Central memory CD4-positive, alpha-beta T cell (primary cell): ENCODE measurements around the gene LDHB.
A peak's percentile ranks its signal among the peaks of the same experiment; 100 is the strongest.
"Not testable (repeated sequence)": the region's sequence is repeated elsewhere in the genome, so short reads cannot be mapped to it uniquely, and the experiment has no call there.

Source experiments
- DNase-seq: peaks from one replicate; pipeline ENCODE4 v3.0.0; 2022
- total RNA-seq, 3 experiments: gene quantifications; one replicate each; lab custom pipeline; 2026; lab: John Stamatoyannopoulos, UW

LDHB gene
- 27.6 to 73.5 (median 59.2) reads per million in 3 experiments for total RNA-seq

DNA sequence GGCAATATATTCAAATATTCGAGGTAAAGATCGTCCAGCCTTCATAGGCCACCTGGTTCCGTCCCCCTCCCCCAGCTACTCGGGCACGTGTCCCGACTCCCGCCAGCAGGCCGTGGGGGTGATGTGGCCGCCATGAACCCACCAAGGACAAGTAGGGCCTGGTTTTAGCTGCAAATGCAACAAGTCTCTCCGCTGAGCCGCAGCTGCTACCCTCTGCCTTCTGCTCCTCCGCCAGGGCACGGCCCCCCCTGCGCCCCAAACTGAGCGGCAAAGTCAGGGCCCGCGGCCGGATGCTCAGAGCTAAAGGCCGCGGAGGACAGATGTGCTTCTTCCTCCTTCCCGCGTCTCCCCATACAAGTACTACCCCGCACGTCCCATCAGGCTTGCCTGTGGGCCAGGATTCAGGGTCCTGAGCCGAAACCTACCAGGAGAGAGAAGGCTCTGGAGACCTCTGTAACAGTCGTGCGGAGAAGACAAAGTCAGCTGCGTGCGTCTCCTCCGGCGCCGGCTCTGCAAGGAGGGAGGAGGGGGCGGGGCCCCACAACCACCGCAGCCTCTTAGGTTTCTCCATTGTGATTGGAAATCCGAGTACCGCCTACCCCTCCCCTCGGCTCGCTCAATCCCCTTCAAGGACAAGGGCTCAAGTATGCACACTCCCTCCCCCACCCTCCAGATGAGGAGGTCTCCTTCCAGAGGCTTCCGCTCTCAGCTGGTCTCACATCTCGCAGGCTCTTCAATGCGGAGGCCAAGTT is at the start of gene LDHB:
Gene LDHB (minus strand): TSS at position 517 of the 752 bp plus-strand sequence. CDS start 3,171 bp downstream, outside the sequence.
- peak; percentile 90 for DNase-seq

DNA sequence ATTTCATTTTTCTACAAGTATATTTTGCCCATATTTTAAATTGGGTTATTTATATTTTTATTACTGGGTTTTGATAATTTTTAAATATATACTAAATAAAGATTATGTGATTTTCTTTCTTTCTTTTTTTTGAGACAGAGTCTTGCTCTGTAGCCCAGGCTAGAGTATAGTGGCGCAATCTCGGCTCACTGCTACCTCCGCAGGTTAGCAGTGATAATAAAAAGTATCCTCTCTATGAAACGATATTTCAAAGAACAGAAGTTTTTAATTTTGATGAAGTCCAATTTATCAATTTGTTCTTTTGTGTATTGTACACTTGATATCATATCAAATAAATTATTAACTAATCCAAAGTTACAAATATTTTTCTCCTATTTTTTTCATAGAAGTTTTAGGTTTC is 47.2 kb upstream of the LDHB start:
- no peak for DNase-seq

DNA sequence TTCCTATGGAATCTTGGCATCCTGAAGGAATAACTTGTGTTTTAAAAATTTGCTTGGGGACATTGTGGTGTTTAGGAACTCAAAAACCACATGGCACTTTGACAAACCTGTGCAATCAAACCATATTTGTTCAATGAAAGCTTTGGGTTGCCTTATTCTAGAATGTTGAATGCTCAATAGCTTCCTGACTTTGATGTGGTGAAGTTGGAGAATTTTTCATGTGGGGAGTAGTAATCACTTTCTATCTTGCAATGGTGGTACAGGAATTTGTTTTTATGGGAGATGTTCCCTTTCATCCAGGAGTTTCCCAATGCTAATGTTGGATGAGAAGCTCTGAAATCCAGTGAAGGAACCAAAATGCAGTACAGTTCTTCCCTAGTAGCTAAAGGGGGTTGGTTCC is 42.2 kb upstream of the LDHB start:
- no peak for DNase-seq

DNA sequence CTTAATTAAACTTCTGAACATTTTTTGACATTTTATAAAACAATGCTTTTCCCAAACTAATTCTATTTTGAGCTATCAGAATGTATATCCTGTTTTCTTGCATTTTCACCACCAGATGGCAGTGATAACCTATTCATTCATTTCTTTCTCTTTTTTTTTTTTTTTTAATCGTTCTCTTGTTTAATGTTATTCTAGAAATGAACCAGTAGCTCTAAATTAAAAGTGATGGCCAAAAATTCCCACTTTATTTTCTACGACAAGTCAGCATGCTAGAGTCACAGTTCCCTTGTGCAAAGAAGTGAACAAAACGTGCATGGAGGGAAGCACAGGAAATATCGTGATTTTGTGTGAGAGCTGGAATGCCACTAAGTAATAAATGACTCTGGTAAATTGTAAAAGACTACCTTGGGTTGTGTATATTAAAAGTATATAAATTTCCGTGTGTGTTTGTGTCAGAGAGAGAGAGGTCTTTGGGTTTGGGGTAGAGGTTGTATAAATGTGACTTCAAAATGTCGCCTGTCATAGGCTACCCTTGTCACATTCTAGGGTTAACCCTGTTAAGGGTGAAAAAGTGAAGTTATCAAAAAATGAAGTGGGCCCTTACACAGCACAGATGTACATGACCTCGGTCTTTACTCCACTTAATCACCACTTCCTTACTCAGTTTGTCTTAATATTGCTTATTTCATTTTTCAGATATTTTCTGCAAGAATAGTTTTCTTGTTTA is 40.4 kb upstream of the LDHB start:
- DNase-seq, result peak; percentile 30

DNA sequence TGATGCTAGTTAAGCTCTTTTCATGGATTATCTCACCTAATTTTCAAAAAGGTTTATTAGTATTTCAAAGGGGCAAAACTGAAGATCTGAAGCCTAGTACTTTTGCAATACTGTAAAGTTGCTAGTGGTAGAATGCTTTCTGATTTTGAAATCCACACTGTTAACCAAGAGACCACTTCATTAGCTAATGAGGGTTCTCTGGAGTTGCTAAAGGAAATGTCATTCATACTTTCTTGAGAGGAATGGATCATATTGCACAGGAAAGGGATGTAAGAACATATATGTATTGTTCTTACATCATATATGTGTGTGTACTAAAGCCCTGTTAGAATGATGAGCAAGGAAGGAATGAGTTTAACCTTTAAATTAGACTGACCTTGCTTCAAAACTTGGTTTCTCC is 39.0 kb upstream of the LDHB start:
- no peak for DNase-seq

DNA sequence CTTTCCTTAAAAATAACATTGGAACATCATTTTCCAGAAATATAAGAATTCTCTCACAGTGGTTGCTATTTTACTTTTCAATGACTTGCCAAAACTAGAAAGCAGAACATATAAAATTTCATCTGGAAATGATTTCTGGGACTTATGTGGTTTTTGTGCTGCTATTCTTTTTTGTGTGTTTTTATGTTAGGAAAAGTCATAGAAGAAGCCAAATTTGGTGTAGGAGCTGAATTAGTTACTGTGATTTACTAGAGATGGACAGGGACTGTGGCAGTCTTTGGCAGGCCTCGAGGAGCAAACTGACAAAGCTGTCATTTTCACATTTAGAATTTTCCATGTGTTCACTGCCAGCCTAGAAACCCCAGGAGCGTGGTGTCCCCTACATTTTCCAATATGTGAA is 38.3 kb upstream of the LDHB start:
- DNase-seq, result no peak

DNA sequence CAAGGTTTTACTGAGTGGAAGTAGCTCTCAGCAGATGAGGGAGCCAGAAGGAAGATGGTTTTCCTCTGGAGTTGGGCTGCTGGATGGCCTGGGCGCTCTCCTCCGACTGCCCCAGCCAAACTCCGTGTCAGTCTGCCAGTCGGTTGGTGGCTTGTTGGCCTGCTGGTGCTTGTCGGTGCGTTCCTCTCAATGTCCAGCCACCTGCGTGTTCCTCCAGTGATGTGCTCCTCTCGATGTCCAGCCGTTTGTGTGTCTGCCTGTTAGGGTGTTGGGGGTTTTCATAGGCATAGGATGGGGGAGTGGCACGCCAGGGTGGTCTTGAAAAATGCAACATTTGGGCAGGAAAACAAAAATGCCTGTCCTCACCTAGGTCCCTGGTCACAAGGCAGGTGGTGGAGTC is 37.0 kb upstream of the LDHB start:
- DNase-seq, result no peak

DNA sequence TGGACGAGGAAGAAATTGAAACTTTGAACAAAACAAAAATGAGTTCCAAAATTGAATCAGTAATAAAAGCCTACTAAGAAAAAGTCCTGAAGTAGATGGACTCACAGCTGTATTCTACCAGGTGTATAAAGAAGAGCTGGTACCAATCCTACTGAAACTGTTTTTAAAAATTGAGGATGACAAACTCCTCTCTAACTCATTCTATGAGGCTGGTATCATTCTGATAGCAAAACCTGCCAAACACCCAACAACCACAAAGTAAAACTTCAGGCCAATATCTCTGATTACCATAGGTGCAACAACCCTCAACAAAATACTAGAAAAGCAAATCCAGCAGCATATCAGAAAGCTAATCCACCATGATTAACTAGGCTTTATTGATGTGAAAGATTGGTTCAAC is 33.9 kb upstream of the LDHB start:
- no peak for DNase-seq

DNA sequence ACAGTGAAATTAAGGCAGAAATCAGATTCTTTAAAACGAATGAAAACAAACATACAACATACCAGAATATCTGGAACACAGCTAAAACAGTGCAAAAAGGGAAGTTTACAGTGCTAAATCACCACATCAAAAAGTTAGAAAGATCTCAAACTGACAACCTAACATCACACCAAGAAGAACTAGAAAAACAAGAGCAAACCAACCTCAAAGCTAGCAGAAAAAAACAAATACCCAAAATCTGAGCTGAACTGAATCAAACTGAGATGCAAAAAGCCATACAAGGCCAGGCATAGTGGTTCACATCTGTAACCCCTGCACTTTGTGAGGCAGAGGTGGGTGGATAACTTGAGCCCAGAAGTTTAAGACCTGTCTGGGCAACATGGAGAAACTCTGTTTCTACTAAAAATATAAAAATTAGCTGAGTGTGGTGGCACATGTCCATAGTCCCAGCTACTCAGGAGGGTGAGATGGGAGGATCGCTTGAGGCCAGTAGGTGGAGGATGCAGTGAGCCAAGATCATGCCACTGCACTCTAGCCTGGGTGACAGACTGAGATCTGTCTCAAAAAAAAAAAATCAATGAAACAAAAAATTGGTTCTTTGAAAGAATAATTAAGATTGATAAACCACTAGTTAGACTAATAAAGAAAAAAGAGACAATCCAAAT is 33.2 kb upstream of the LDHB start:
- peak; percentile 22 for DNase-seq

DNA sequence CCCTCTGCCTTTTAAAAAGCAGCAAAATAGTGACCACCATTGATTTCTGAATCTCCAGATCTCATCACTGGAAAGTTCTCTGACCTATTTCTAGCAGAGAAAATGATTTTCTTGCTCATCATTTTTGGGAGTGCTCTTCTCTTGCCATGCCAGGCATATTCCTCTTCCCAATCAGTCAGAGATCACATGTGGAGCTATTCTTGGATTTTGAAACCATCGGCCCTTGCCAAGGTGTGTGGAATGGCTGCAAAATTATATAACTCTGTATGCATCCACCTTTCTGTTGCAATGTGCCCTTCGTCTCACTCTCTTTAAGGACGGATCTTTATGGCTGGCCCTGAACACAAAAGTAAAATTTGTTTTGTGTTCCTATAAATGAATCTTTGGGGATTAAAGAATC is 25.5 kb upstream of the LDHB start:
- DNase-seq, result no peak

DNA sequence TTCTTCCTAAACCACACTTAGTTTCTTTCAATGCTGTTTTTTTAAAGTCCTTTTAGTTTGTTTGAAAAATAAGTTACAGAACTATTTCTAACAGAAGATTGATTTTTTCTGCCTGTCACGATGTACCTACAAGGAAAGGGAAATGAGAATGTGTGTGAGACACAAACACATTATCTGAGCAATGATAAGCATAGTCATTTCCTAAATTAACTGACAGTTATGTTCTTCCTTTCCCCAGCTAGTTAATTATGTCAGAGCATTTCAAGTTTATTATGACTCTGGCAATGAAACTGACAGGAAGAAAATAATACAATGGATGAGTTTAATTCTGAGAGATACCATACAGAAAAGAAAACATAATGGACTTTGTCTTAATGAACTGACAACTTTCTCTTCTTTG is 21.3 kb upstream of the LDHB start:
- DNase-seq, result no peak

DNA sequence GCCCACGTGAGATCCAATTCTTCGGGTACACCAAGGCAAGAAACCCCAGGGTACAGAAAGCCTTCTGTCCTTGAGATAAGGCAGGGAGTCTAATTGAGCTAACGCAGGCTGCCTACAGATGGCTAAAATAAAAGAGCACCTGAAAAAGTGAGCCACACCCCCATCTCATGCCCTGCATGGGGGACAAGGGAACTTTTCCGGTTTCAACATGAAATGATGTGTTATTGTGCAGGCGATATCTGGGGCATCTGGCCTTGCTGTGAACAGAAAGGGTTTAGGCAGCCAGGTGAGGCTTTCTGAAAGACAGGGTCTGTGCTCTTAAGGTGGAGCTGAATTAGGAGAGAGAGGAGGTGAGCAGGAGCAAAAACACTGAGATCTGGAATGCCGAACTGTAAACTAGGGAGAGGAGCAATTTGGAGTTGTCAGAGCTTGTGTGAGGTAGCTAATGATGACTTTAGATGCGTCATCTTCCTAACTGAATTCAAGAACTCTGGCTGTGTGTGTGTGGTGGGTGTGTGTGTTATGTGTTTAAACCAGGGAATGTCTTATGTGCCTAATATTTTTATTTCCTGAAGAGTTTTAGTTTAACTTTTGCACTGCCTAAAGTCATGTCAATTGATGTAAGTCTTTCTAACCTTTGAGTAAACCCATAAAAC is 20.1 kb upstream of the LDHB start:
- DNase-seq, result peak; percentile 47

DNA sequence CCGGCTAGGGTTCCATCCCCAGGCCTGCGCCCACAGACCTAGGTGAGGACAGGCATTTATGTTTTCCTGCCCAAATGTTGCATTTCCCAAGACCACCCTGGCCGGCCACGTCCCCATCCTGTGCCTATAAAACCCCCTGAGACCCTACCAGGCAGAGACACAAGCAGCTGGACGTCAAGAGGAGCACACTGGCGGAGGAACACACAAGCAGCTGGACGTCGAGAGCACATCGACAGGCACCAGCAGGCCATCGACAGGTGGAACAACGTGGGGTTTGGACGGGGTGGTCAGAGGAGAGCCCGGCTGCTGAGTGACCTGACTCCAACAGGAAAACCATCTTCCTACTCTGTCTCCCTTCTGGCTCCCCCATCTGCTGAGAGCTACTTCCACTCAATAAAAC is 19.6 kb upstream of the LDHB start:
- DNase-seq, result no peak

DNA sequence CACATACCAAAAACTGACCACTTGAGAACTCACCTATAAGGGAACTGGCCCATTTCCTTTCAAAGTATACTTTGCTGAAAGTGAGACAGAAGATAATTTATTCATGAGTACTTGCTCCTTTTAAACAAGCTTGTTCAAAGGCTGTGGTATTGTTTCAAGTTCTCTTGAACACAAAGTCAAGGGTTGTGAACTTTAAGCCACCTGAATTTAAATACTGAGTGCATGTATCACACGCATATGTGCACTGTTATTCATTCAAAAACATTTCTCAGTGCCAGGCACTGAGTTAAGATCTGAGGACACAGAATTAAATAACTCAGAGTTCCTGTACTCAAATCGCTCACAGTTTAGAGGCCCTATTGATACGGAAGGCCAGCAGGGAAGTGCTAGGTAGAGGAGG is 19.1 kb upstream of the LDHB start:
- DNase-seq, result peak; percentile 49

DNA sequence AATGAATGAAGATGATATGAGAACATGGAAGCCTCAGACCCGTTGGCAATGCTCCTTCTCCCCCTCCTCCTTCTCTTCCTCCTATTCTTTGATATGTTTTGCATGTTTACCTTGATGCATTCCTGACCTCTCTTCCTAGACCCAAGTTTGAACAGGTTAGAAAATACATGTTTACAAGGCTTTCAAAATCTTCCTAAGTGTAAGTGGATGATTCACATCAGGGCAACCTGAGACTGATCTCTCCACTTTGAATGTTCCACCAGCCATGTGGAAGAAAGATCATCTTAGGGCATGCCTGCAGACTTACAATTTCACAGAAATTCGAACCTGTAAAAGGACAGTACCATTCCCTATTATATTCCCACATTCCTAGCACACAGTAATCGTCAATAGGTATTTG is 18.0 kb upstream of the LDHB start:
- no peak for DNase-seq

DNA sequence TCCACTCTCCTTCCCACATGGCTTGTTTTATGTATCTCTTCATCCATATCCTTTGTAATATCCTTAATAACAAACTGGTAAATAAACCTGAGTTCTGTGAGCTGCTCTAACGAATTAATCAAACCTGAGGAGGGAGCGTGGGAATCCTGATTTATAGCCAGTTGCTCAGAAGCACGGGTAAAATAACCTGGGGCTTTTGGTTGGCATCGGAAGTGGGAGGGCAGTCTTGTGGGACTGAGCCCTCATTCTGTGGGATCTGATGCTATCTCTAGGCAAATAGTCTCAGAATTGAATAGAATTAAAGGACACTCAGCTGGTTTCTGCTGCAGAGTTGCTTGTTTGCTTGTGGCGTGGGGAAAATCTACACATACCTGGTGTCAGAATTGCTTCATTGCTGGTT is 17.5 kb upstream of the LDHB start:
- DNase-seq, result no peak

DNA sequence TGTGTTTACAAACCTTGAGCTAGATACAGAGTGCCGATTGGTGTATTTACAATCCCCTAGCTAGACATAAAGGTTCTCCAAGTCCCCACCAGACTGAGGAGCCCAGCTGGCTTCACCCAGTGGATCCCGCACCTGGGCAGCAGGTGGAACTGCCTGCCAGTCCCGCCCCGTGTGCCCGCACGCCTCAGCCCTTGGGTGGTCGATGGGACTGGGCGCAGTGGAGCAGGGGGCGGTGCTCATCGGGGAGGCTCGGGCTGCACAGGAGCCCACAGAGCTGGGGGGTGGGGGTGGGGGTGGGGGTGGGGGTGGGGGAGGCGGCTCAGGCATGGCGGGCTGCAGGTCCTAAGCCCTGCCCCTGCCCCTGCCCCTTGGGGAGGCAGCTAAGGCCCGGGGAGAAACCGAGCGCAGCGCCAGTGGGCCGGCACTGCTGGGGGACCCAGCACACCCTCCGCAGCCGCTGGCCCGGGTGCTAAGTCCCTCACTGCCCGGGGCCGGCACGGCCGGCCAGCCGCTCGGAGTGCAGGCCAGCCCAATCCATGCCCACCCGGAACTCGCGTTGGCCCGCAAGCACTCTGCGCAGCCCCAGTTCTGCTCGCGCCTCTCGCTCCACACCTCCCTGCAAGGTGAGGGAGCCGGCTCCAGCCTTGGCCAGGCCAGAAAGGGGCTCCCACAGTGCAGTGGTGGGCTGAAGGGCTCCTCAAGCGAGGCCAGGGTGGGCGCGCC is 16.3 kb upstream of the LDHB start:
- DNase-seq, result not testable (repeated sequence)

DNA sequence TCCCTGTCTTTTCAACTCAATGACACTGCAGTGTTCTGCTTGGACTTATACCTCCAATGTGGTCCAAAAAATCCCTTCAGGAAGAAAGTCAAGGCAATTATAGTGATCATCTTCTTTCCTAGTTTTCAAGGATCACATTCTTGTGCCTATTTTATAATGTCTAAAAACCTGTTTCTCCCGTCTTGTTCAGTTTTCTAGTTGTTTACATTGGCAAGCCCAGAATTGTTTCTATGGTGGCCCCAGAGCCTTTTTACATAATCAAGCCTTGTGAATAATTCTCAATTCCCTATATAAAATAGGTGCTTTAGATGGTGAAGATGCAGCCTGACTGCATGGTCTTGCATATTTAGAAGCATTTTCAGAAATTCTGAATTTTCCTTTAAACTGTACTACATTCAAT is 14.5 kb upstream of the LDHB start:
- no peak for DNase-seq

DNA sequence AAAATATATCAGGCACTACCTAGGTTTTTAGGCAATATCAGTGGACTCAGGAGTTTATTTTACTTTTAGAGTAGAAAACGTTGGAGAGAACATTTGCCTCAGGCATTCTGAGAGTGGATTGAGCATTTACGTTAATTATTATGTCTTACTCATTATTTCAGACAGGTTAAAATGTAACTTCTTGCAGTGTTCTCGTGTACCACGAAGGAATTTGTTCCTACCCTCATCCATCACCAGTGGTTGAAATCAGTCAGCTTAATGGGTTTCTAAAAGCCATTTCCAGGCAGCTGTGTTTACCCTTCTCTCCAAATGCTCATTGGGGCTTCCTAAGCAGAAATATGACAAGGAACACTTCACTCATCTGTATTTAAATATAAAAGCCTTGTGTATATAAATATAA is 9.1 kb upstream of the LDHB start:
- DNase-seq, result no peak

DNA sequence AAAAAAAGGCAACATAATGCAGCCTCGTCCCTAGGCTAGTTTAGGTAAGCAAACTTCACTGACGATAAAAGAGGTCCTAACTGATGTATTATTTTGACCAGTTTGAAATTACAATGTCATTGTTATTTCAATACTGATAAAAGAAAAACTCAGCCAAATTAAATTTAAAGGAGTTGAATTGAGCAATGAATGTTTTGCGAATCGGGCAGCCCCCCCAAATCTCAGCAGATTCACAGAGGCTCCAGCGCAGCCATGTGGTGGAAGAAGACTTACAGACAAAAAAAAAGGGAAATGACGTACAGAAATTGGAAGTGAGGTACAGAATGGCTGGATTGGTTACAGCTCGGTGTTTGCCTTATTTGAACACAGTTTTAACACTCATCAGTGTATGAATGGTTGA is 8.2 kb upstream of the LDHB start:
- no peak for DNase-seq

DNA sequence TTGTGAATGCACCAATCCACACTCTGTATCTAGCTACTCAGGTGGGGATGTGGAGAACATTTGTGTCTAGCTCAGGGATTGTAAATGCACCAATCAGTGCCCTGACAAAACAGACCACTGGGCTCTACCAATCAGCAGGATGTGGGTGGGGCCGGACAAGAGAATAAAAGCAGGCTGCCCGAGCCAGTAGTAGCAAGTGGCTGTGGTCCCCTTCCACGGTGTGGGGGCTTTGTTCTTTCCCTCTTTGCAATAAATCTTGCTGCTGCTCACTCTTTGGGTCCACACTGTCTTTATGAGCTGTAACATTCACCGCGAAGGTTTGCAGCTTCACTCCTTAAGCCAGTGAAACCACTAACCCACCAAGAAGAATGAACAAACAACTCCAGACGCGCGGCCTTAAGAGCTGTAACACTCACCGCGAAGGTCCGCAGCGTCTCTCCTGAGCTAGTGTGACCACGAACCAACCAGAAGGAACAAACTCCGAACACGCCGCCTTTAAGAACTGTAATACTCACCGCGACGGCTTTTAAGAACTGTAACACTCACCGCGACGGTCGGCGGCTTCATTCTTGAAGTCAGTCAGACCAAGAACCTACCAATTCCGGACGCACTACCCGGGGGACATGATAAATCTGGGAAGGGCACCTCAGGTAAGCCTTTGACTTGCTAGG is 4.6 kb upstream of the LDHB start:
- DNase-seq, result no peak
